K562 (cell line): ENCODE data around the gene TEX30. TPM values are rescaled to one million over a fixed set of nuclear protein-coding genes. Genes with fewer than 3 reads are reported as not detected.
A peak's percentile ranks its signal among the peaks of the same experiment; 100 is the strongest.

Source experiments
- ATAC-seq: fragments of 200-7000 bp; cut with Tn5 transposase; 3 replicates; pipeline ENCODE4 v1.9.1; 2020; ENCODE audit warnings: moderate library complexity
- BruUV-seq: library from RNA; stranded (reverse); fragments of 400-500 nt; replicated peaks from 2 replicates; lab custom pipeline; 2021; lab: Mats Ljungman, UMichigan
- CTCF ChIA-PET: fragments of 300-600 bp; formaldehyde crosslinking; extraction: SDS; loops from one replicate; lab custom pipeline; 2021; ENCODE audit warnings: low intra/inter-chr PET ratio; lab: Yijun Ruan, JAX
- POLR2A ChIA-PET: fragments of 300-600, 350-650 bp; sonication (Branson Sonifier 250); formaldehyde crosslinking; extraction: SDS; loops from one replicate; lab custom pipeline; 2021; ENCODE audit warnings: antibody characterized with exemption, inconsistent platforms; lab: Yijun Ruan, JAX
- DNase-seq, 4 experiments: peaks; one replicate each; pipeline versions ENCODE4 v3.0.0 to v3.0.0-alpha.2; 2011 to 2018; ENCODE audit warnings: low spot score in 3 of 4, mixed read lengths in 3 of 4; ENCODE audit errors: extremely low read depth in 1 of 4
- FAIRE-seq: peaks from 2 replicates; lab custom pipeline; 2011; peaks lifted over from hg19 to GRCh38; lab: Jason Lieb, UNC
- H2AFZ ChIP-seq: 2 replicates; pipeline ENCODE4 v1.6.0; 2011; ENCODE audit warnings: low read depth, low read length, control low read depth, inconsistent platforms
- H3K27ac ChIP-seq: fragments of 200-600 bp; 3 replicates; pipeline ENCODE4 v1.8.0; 2011; ENCODE audit warnings: low read depth, mild to moderate bottlenecking, control low read depth, inconsistent platforms, low read length, moderate library complexity, mixed read lengths; ENCODE audit errors: extremely low read depth
- H3K27me3 ChIP-seq, 2 experiments: fragments of 300-600 bp in 1 of 2; 2 replicates in 1 of 2; 3 replicates in 1 of 2; pipeline versions ENCODE4 v1.6.0 to v1.8.0; 2011; ENCODE audit warnings: inconsistent platforms in 2 of 2, low read length in 2 of 2, mild to moderate bottlenecking in 1 of 2, mixed read lengths in 1 of 2, moderate library complexity in 1 of 2; ENCODE audit not compliant: control insufficient read depth in 2 of 2, insufficient read depth in 2 of 2
- H3K36me3 ChIP-seq: fragments of 300-600 bp; 3 replicates; pipeline ENCODE4 v1.8.0; 2011; ENCODE audit warnings: mild to moderate bottlenecking, low read length, inconsistent platforms; ENCODE audit not compliant: control insufficient read depth, insufficient read depth
- H3K4me1 ChIP-seq, 2 experiments: fragments of 200-600 bp in 1 of 2; replicated peaks in 1 of 2; 2 replicates in 1 of 2; 3 replicates in 1 of 2; pipeline versions ENCODE4 v1.5.1 to v1.8.0; 2011; ENCODE audit warnings: inconsistent platforms in 2 of 2, low read length in 2 of 2, mild to moderate bottlenecking in 1 of 2, mixed read lengths in 1 of 2, moderate library complexity in 1 of 2; ENCODE audit not compliant: control insufficient read depth in 2 of 2, insufficient read depth in 2 of 2
- H3K4me2 ChIP-seq: 2 replicates; pipeline ENCODE4 v1.6.1; 2011; ENCODE audit warnings: low read length, control low read depth, inconsistent platforms, mixed read lengths; ENCODE audit not compliant: insufficient read depth
- H3K4me3 ChIP-seq: fragments of 200-600 bp; sonication (generic), shearing (Covaris generic); 2 replicates; pipeline ENCODE4 v1.5.1; 2016; ENCODE audit warnings: control low read depth, inconsistent platforms
- H3K79me2 ChIP-seq: fragments of 200-600 bp; 3 replicates; pipeline ENCODE4 v1.8.0; 2011; ENCODE audit warnings: low read length, inconsistent platforms; ENCODE audit not compliant: control insufficient read depth, insufficient read depth
- H3K9ac ChIP-seq, 2 experiments: 2 replicates each; pipeline versions ENCODE4 v1.6.0 to v1.6.1; 2011; ENCODE audit warnings: low read depth in 2 of 2, low read length in 2 of 2, control low read depth in 1 of 2, inconsistent platforms in 1 of 2, mild to moderate bottlenecking in 1 of 2, mixed read lengths in 1 of 2; ENCODE audit not compliant: insufficient read depth in 1 of 2
- H3K9me1 ChIP-seq: one replicate; pipeline ENCODE4 v1.6.0; 2011; ENCODE audit warnings: inconsistent platforms, mild to moderate bottlenecking, low read length, moderate library complexity; ENCODE audit not compliant: control insufficient read depth, insufficient read depth
- H3K9me3 ChIP-seq: replicated peaks from 2 replicates; pipeline ENCODE4 v1.5.1; 2011; ENCODE audit warnings: low read depth, low read length, inconsistent platforms; ENCODE audit not compliant: control insufficient read depth, insufficient read depth
- H4K20me1 ChIP-seq: replicated peaks from 2 replicates; pipeline ENCODE4 v1.6.1; 2011; ENCODE audit warnings: low read length, inconsistent platforms, mixed read lengths; ENCODE audit not compliant: control insufficient read depth, insufficient read depth
- ELF2 ChIP-seq: fragments of 250-450 bp; sonication (Bioruptor Pico); IDR thresholded peaks from 2 replicates; pipeline ENCODE4 v1.5.0; 2021; ENCODE audit warnings: mild to moderate bottlenecking
- RB1 ChIP-seq: fragments of 450-650 bp; IDR thresholded peaks from 2 replicates; pipeline ENCODE4 v1.6.1; 2017; ENCODE audit warnings: low read depth, mild to moderate bottlenecking
- SAFB ChIP-seq: fragments of 200-400 bp; formaldehyde crosslinking; IDR thresholded peaks from 2 replicates; pipeline ENCODE4 v1.6.1; 2017; ENCODE audit warnings: low read depth, low read length, borderline replicate concordance
- SP2 ChIP-seq: IDR thresholded peaks from 2 replicates; pipeline ENCODE4 v1.6.1; 2011; ENCODE audit warnings: mild to moderate bottlenecking, low read depth, low read length, moderate library complexity; ENCODE audit not compliant: poor library complexity, severe bottlenecking; ENCODE audit errors: extremely low read depth
- ZFP36 ChIP-seq: fragments of 150-350 bp; IDR thresholded peaks from 2 replicates; pipeline ENCODE4 v1.6.1; 2018; ENCODE audit warnings: low read length, low read depth; ENCODE audit not compliant: partially characterized antibody
- ZKSCAN8 ChIP-seq: fragments of 200-800 bp; sonication (Bioruptor generic); IDR thresholded peaks from 2 replicates; pipeline ENCODE4 v1.6.1; 2016; ENCODE audit warnings: missing genetic modification characterization, missing compliant biosample characterization
- ZNF444 ChIP-seq: fragments of 250-450 bp; sonication (Bioruptor Pico); IDR thresholded peaks from 2 replicates; pipeline ENCODE4 v1.4.0; 2020; ENCODE audit warnings: mild to moderate bottlenecking, moderate library complexity
- ZNF76 ChIP-seq: fragments of 250-450 bp; sonication (Bioruptor Pico); IDR thresholded peaks from 2 replicates; pipeline ENCODE4 v1.4.0; 2020; ENCODE audit warnings: mild to moderate bottlenecking, moderate library complexity, borderline replicate concordance
- WGBS: fragments of 100-300 bp; shearing (Covaris generic); methylation state at CpG from one replicate; pipeline ENCODE4 v1.1.6; 2016; ENCODE audit warnings: low coverage, mixed read lengths; ENCODE audit not compliant: insufficient coverage; ENCODE audit errors: missing lambda C conversion rate; 5-methylcytosine and 5-hydroxymethylcytosine counted together
- in situ Hi-C: fragments of 300-500 bp; cut with MboI; formaldehyde crosslinking; loops from 4 replicates; pipeline ENCODE4 v1.15.0; 2018; ENCODE audit warnings: inconsistent platforms, mixed read lengths
- intact Hi-C: fragments of 100-400 bp; cut with micrococcal nuclease; formaldehyde crosslinking; loops from 2 replicates; pipeline ENCODE4 v1.14.2; 2022
- polyA plus RNA-seq, 8 experiments: library from polyadenylated mRNA; depleted of rRNA in 4 of 8; stranded (reverse) in 5 of 8; unstranded in 3 of 8; fragments of >200 nt; fragmentation: Nextera tagmentation in 2 of 8; fragmentation: Illumina TruSeq in 1 of 8; extraction: Ambion mirVana in 2 of 8; extraction: Trizol in 1 of 8; gene quantifications; 2 replicates each; pipeline versions ENCODE4 v1.2.1 to v1.2.3, GENCODE V29; 2011 to 2014; ENCODE audit warnings: inconsistent platforms in 1 of 8, missing spikeins in 1 of 8
- total RNA-seq, 7 experiments: library from RNA; depleted of rRNA in 6 of 7; stranded (reverse); fragments of >200 nt in 6 of 7; fragmentation: Illumina TruSeq in 2 of 7; extraction: Trizol in 2 of 7; gene quantifications; 2 replicates each; pipeline versions ENCODE4 v1.2.1 to v1.2.3, GENCODE V29; 2011 to 2021; ENCODE audit warnings: low replicate concordance in 1 of 7
- TF ChIP-seq, protein P1 (sequence below): fragments of 250-450 bp; sonication (Bioruptor Pico); IDR thresholded peaks from 2 replicates; pipeline ENCODE4 v1.4.0; 2020
- TF ChIP-seq, protein P2 (sequence below), 2 experiments: IDR thresholded peaks; 2 replicates each; pipeline ENCODE4 v1.6.1; 2011; ENCODE audit warnings: borderline replicate concordance in 1 of 2, control low read depth in 1 of 2, low read depth in 1 of 2, low read length in 1 of 2, mild to moderate bottlenecking in 1 of 2, mixed read lengths in 1 of 2, moderate library complexity in 1 of 2; ENCODE audit not compliant: insufficient read depth in 1 of 2, insufficient read length in 1 of 2, poor library complexity in 1 of 2, severe bottlenecking in 1 of 2; ENCODE audit errors: extremely low read depth in 1 of 2
- TF ChIP-seq, protein P3 (sequence below): fragments of 450-650 bp; conservative IDR thresholded peaks from 2 replicates; pipeline ENCODE4 v1.6.1; 2016; ENCODE audit warnings: missing genetic modification characterization, low read depth, mild to moderate bottlenecking, missing compliant biosample characterization, moderate library complexity
- TF ChIP-seq, protein P4 (sequence below): sonication (generic); formaldehyde crosslinking; IDR thresholded peaks from 2 replicates; pipeline ENCODE4 v1.8.0; 2022; ENCODE audit warnings: mild to moderate bottlenecking, low read depth, missing genetic modification reagents

Gene TEX30
- total and polyA plus RNA-seq, 9 of the 15 experiments (the other 6 are each of a cell fraction or from before 2014, with no cell fraction given): 24.1 to 143 (median 37.3) TPM

DNA sequence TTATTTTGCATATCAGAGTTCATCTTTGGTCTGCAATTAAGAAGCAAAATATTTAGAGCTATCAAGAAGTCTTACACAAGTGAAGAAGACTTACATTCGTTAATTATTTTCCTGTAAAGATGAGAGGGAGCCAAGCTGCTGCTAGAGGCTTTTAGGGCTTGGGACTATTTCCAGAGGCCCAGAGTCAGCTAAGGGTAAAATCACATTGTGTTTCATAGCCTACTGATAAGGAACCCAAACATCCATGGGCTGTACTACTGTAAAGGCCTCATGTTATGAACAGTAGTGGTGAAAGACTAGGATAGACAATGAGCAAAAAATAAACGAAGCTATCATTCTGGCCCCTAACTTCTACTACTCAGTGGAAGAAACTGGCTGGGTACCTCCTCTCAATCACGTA is 10.9 kb upstream of the TEX30 start (continued):
- TF ChIP-seq ZNF76 (CRISPR knock-in tag) (no peak), ZKSCAN8 (CRISPR knock-in tag) (no peak), RB1 (no peak), ELF2 (CRISPR knock-in tag) (no peak)
- TF ChIP-seq, protein P1, sequence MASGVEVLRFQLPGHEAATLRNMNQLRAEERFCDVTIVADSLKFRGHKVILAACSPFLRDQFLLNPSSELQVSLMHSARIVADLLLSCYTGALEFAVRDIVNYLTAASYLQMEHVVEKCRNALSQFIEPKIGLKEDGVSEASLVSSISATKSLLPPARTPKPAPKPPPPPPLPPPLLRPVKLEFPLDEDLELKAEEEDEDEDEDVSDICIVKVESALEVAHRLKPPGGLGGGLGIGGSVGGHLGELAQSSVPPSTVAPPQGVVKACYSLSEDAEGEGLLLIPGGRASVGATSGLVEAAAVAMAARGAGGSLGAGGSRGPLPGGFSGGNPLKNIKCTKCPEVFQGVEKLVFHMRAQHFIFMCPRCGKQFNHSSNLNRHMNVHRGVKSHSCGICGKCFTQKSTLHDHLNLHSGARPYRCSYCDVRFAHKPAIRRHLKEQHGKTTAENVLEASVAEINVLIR: no peak

DNA sequence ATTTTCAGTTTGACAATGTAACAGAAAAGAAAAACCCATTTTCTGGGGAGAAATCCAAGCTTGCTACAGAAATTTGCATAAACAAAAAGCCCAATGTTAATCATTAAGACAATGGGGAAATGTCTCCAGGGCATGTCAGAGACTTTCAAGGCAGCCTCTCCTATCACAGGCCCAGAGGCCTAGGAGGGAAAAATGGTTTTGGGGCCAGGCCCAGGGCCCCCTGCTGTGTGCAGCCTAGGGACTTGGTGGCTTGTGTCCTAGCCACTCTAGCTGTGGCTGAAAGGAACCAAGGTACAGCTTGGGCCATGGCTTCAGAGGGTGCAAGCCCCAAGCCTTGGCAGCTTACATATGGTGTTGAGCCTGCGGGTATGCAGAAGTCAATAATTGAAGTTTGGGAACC is 8.0 kb upstream of the TEX30 start:
- WGBS: 100% methylated on average over 1 of the region's 1 CpG
- H3K79me2 ChIP-seq: no peaks in the 10 kb centered on the region
- no TSS peak for BruUV-seq
- H2AFZ ChIP-seq: no peak overlapping the region
- H3K9me1 ChIP-seq: no peaks in the 10 kb centered on the region
- TF ChIP-seq, protein P2, sequence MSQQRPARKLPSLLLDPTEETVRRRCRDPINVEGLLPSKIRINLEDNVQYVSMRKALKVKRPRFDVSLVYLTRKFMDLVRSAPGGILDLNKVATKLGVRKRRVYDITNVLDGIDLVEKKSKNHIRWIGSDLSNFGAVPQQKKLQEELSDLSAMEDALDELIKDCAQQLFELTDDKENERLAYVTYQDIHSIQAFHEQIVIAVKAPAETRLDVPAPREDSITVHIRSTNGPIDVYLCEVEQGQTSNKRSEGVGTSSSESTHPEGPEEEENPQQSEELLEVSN (IDR thresholded peaks at IDR 0.05; ENCODE audit: borderline replicate concordance in 1 of 2, extremely low read depth in 1 of 2, insufficient read depth in 1 of 2, insufficient read length in 1 of 2, low read depth in 1 of 2, low read length in 1 of 2, poor library complexity in 1 of 2, severe bottlenecking in 1 of 2): no peak
- TF ChIP-seq SP2 (no peak), SAFB (no peak), ZFP36 (peak; percentile 61), ZNF444 (no peak)
- TF ChIP-seq, protein P3, sequence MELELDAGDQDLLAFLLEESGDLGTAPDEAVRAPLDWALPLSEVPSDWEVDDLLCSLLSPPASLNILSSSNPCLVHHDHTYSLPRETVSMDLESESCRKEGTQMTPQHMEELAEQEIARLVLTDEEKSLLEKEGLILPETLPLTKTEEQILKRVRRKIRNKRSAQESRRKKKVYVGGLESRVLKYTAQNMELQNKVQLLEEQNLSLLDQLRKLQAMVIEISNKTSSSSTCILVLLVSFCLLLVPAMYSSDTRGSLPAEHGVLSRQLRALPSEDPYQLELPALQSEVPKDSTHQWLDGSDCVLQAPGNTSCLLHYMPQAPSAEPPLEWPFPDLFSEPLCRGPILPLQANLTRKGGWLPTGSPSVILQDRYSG (tag): no peak
- TF ChIP-seq, protein P4, sequence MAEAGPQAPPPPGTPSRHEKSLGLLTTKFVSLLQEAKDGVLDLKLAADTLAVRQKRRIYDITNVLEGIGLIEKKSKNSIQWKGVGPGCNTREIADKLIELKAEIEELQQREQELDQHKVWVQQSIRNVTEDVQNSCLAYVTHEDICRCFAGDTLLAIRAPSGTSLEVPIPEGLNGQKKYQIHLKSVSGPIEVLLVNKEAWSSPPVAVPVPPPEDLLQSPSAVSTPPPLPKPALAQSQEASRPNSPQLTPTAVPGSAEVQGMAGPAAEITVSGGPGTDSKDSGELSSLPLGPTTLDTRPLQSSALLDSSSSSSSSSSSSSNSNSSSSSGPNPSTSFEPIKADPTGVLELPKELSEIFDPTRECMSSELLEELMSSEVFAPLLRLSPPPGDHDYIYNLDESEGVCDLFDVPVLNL (CRISPR knock-in tag): no peak
- CTCF ChIA-PET: no interaction called here
- H3K4me2 ChIP-seq: no peak overlapping the region
- in situ Hi-C loops: no loop called here
- peaks cover 0 to 10% of the 10 kb centered on the region in 2 experiments; a peak in 1 of 5 replicates for H3K4me1 ChIP-seq
- H3K27ac ChIP-seq: no peak overlapping the region
- H3K4me3 ChIP-seq: no peak overlapping the region
- intact Hi-C loops: no loop called here
- no peaks in the 10 kb centered on the region for H3K9me3 ChIP-seq
- H4K20me1 ChIP-seq: no peaks in the 10 kb centered on the region
- no peaks in the 10 kb centered on the region for H3K27me3 ChIP-seq
- POLR2A ChIA-PET: no interaction called here
- H3K9ac ChIP-seq: no peak overlapping the region
- FAIRE-seq (no peak), DNase-seq (no peak), ATAC-seq (no peak)
- peaks cover 10% of the 10 kb centered on the region; the same call in 1 of the 3 replicates for H3K36me3 ChIP-seq
